Measurements from ENCODE around the gene TMOD4. TPM values are rescaled to one million over a fixed set of nuclear protein-coding genes. Genes with fewer than 3 reads are reported as not detected.

The TMOD4 gene
- total and polyA plus RNA-seq, 2 of the 13 experiments (the other 11 are each of a cell fraction or from before 2014, with no cell fraction given) = 0.66 TPM; not detected in 1

DNA sequence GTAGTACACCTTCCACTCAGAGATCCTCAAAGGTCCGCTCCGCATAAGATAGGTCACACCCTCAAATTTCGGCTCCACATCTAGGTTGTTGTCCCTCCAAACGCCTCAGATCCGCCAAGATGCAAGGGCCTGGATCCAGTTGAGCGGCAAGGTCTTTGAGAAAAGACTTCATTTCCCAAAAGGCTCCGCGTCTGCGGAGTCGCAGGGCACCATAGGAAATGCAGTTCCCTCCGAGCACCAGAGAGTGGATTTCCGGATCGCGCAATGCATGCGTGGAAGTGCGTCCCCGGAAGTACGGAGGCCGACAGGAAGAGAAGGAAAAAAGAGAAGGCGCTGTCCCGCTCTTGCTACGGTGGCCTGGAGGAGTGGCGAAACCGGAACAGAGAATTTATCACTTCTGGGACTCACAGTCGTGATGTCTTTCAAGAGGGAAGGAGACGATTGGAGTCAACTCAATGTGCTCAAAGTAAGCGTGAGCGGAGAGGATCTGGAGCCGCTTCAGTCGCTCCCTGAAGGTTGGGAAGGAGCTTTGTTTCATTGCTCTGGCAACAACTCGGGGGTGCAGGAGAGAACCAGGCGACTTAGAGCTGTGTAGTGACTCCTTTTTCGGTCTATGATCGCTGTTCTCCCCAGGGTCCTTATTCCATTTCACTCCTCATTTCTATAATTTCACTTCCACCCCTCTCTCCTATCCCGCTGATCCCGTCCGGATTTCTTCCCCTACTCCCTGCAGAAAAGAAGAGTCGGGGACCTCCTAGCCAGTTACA is 9.9 kb downstream of the TMOD4 start, which contains the start of the genes LYSMD1 and SCNM1 (continued):
- TF ChIP-seq GATA4 (IDR thresholded peaks at IDR 0.05; ENCODE audit: borderline replicate concordance, low read depth) = no peak
- TF ChIP-seq DR1 (CRISPR knock-in tag; IDR thresholded peaks at IDR 0.05) = peak; percentile 89
- peak; percentile 66; the same call in 1 of the 2 replicates for TF ChIP-seq ZNF430 (CRISPR knock-in tag; IDR thresholded peaks at IDR 0.05)
- TF ChIP-seq RFX5 (IDR thresholded peaks at IDR 0.05; ENCODE audit: low read depth, low read length) = no peak; the same call in 1 of the 2 replicates
- TF ChIP-seq ETV5 (CRISPR knock-in tag; IDR thresholded peaks at IDR 0.05; ENCODE audit: borderline replicate concordance) = peak; percentile 99
- TF ChIP-seq, protein P1, sequence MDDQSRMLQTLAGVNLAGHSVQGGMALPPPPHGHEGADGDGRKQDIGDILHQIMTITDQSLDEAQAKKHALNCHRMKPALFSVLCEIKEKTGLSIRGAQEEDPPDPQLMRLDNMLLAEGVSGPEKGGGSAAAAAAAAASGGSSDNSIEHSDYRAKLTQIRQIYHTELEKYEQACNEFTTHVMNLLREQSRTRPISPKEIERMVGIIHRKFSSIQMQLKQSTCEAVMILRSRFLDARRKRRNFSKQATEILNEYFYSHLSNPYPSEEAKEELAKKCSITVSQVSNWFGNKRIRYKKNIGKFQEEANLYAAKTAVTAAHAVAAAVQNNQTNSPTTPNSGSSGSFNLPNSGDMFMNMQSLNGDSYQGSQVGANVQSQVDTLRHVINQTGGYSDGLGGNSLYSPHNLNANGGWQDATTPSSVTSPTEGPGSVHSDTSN (CRISPR knock-in tag; IDR thresholded peaks at IDR 0.05; ENCODE audit: borderline replicate concordance) = no peak; the same call in 1 of the 2 replicates
- TF ChIP-seq ZNF644 (CRISPR knock-in tag; IDR thresholded peaks at IDR 0.05; ENCODE audit: low read depth) = no peak
- peak; percentile 94 for TF ChIP-seq ZNF772 (CRISPR knock-in tag; IDR thresholded peaks at IDR 0.05)
- no peak for TF ChIP-seq FOXC1 (CRISPR knock-in tag; IDR thresholded peaks at IDR 0.05; ENCODE audit: borderline replicate concordance)
- TF ChIP-seq, protein P2, sequence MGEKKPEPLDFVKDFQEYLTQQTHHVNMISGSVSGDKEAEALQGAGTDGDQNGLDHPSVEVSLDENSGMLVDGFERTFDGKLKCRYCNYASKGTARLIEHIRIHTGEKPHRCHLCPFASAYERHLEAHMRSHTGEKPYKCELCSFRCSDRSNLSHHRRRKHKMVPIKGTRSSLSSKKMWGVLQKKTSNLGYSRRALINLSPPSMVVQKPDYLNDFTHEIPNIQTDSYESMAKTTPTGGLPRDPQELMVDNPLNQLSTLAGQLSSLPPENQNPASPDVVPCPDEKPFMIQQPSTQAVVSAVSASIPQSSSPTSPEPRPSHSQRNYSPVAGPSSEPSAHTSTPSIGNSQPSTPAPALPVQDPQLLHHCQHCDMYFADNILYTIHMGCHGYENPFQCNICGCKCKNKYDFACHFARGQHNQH (CRISPR knock-in tag; IDR thresholded peaks at IDR 0.05) = peak; percentile 54
- TF ChIP-seq, protein P3, sequence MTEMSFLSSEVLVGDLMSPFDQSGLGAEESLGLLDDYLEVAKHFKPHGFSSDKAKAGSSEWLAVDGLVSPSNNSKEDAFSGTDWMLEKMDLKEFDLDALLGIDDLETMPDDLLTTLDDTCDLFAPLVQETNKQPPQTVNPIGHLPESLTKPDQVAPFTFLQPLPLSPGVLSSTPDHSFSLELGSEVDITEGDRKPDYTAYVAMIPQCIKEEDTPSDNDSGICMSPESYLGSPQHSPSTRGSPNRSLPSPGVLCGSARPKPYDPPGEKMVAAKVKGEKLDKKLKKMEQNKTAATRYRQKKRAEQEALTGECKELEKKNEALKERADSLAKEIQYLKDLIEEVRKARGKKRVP (CRISPR knock-in tag; IDR thresholded peaks at IDR 0.05) = peak in 1 of 2 experiments; percentile 83; a peak in 2 of 4 replicates
- 0 out of 2 replicates have a peak, but pooled peaks have one; percentile 36 for TF ChIP-seq NFKB2 (CRISPR knock-in tag; IDR thresholded peaks at IDR 0.05; ENCODE audit: borderline replicate concordance)
- TF ChIP-seq ZNF557 (CRISPR knock-in tag; IDR thresholded peaks at IDR 0.05) = 0 out of 2 replicates have a peak, but pooled peaks have one; percentile 41
- TF ChIP-seq ZBTB3 (CRISPR knock-in tag; IDR thresholded peaks at IDR 0.05; ENCODE audit: borderline replicate concordance, low read depth) = peak; percentile 13; the same call in 1 of the 2 replicates
- no peak for TF ChIP-seq ZNF839 (CRISPR knock-in tag; IDR thresholded peaks at IDR 0.05; ENCODE audit: borderline replicate concordance)
- TF ChIP-seq ZNF136 (CRISPR knock-in tag; IDR thresholded peaks at IDR 0.05; ENCODE audit: low read depth) = 0 out of 2 replicates have a peak, but pooled peaks have one; percentile 47
- TF ChIP-seq ZNF441 (CRISPR knock-in tag; IDR thresholded peaks at IDR 0.05; ENCODE audit: borderline replicate concordance) = peak; percentile 38; the same call in 1 of the 2 replicates
- peak; percentile 51; the same call in 1 of the 2 replicates for TF ChIP-seq NFIC (IDR thresholded peaks at IDR 0.05; ENCODE audit: low read length)
- TF ChIP-seq, protein P4, sequence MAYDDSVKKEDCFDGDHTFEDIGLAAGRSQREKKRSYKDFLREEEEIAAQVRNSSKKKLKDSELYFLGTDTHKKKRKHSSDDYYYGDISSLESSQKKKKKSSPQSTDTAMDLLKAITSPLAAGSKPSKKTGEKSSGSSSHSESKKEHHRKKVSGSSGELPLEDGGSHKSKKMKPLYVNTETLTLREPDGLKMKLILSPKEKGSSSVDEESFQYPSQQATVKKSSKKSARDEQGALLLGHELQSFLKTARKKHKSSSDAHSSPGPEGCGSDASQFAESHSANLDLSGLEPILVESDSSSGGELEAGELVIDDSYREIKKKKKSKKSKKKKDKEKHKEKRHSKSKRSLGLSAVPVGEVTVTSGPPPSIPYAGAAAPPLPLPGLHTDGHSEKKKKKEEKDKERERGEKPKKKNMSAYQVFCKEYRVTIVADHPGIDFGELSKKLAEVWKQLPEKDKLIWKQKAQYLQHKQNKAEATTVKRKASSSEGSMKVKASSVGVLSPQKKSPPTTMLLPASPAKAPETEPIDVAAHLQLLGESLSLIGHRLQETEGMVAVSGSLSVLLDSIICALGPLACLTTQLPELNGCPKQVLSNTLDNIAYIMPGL (CRISPR knock-in tag; IDR thresholded peaks at IDR 0.05; ENCODE audit: borderline replicate concordance in 1 of 2, low read depth in 1 of 2) = peak; percentile 78 to 87; a peak in 2 of 4 replicates
- TF ChIP-seq, protein P5, sequence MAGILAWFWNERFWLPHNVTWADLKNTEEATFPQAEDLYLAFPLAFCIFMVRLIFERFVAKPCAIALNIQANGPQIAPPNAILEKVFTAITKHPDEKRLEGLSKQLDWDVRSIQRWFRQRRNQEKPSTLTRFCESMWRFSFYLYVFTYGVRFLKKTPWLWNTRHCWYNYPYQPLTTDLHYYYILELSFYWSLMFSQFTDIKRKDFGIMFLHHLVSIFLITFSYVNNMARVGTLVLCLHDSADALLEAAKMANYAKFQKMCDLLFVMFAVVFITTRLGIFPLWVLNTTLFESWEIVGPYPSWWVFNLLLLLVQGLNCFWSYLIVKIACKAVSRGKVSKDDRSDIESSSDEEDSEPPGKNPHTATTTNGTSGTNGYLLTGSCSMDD (CRISPR knock-in tag; IDR thresholded peaks at IDR 0.05) = no peak
- 0 out of 2 replicates have a peak, but pooled peaks have one; percentile 55 for TF ChIP-seq FIP1L1 (IDR thresholded peaks at IDR 0.05; ENCODE audit: borderline replicate concordance, insufficient read depth, low read depth, low read length)

All from HepG2 (cell line).